Neural cell (in vitro differentiated cells): ENCODE results near the gene HSF5. TPM values are rescaled to one million over a fixed set of nuclear protein-coding genes. Genes with fewer than 3 reads are reported as not detected.
"Not testable (repeated sequence)": the region's sequence is repeated elsewhere in the genome, so short reads cannot be mapped to it uniquely, and the experiment has no call there.

Source experiments
- H2AFZ ChIP-seq: fragments of 200-600, 300-800 bp; sonication (generic), shearing (Covaris generic); 2 replicates; pipeline ENCODE4 v1.6.0; 2014; ENCODE audit warnings: low read depth, mild to moderate bottlenecking, antibody characterized with exemption, low read length, moderate library complexity
- H3F3A ChIP-seq: fragments of 200-600 bp; shearing (Covaris generic); 2 replicates; pipeline ENCODE4 v1.6.1; 2016; ENCODE audit warnings: mild to moderate bottlenecking, moderate library complexity, mixed read lengths, antibody characterized with exemption, low read length; ENCODE audit not compliant: insufficient read depth, poor library complexity, severe bottlenecking
- H3K27ac ChIP-seq: fragments of 200-600, 300-800 bp; sonication (generic), shearing (Covaris generic); 2 replicates; pipeline ENCODE4 v1.5.1; 2014; ENCODE audit warnings: mild to moderate bottlenecking, low read length, moderate library complexity
- H3K27me3 ChIP-seq: fragments of 300-800, 200-600 bp; sonication (generic), shearing (Covaris generic); 2 replicates; pipeline ENCODE4 v1.6.0; 2014; ENCODE audit warnings: mild to moderate bottlenecking, low read depth, low read length, moderate library complexity; ENCODE audit not compliant: insufficient read depth
- H3K36me3 ChIP-seq: fragments of 300-800, 200-600 bp; sonication (generic), shearing (Covaris generic); 2 replicates; pipeline ENCODE4 v1.5.1; 2014; ENCODE audit warnings: mild to moderate bottlenecking, antibody characterized with exemption, low read length, moderate library complexity; ENCODE audit not compliant: insufficient read depth
- H3K4me2 ChIP-seq: fragments of 300-800, 200-600 bp; sonication (generic), shearing (Covaris generic); 2 replicates; pipeline ENCODE4 v1.6.0; 2014; ENCODE audit warnings: mild to moderate bottlenecking, low read length
- H3K4me3 ChIP-seq: fragments of 300-800, 200-600 bp; sonication (generic), shearing (Covaris generic); 2 replicates; pipeline ENCODE4 v1.5.1; 2014; ENCODE audit warnings: mild to moderate bottlenecking, low read length, moderate library complexity
- H3K79me2 ChIP-seq: fragments of 200-600 bp; shearing (Covaris generic); replicated peaks from 2 replicates; pipeline ENCODE4 v1.6.0; 2014; ENCODE audit warnings: mild to moderate bottlenecking, low read length, moderate library complexity; ENCODE audit not compliant: insufficient read depth
- H3K9ac ChIP-seq: fragments of 300-800, 200-600 bp; sonication (generic), shearing (Covaris generic); 2 replicates; pipeline ENCODE4 v1.6.1; 2016; ENCODE audit warnings: mild to moderate bottlenecking, low read length, mixed read lengths
- H3K9me2 ChIP-seq: fragments of 200-600 bp; shearing (Covaris generic); 2 replicates; pipeline ENCODE4 v1.6.1; 2016; ENCODE audit warnings: mild to moderate bottlenecking, low read length, mixed read lengths; ENCODE audit not compliant: insufficient read depth
- H3K9me3 ChIP-seq: fragments of 200-600, 300-800 bp; sonication (generic), shearing (Covaris generic); 2 replicates; pipeline ENCODE4 v1.6.1; 2016; ENCODE audit warnings: mild to moderate bottlenecking, mixed run types, low read length, moderate library complexity, mixed read lengths
- H4K20me1 ChIP-seq: fragments of 200-600 bp; shearing (Covaris generic); 2 replicates; pipeline ENCODE4 v1.6.1; 2016; ENCODE audit warnings: mild to moderate bottlenecking, mixed run types; ENCODE audit not compliant: insufficient read depth
- CTCF ChIP-seq: fragments of 450-650 bp; IDR thresholded peaks from 2 replicates; pipeline ENCODE4 v1.5.1; 2014; ENCODE audit warnings: antibody characterized with exemption, mild to moderate bottlenecking, moderate library complexity; ENCODE audit not compliant: poor library complexity, severe bottlenecking
- EP300 ChIP-seq: fragments of 450-650 bp; conservative IDR thresholded peaks from 2 replicates; pipeline ENCODE4 v1.6.1; 2014; ENCODE audit warnings: antibody characterized with exemption, mild to moderate bottlenecking, moderate library complexity; ENCODE audit not compliant: poor library complexity, severe bottlenecking
- EZH2 ChIP-seq: fragments of 200-600, 300-800 bp; shearing (Covaris generic), sonication (generic); IDR thresholded peaks from 2 replicates; pipeline ENCODE4 v1.6.1; 2014; ENCODE audit warnings: antibody characterized with exemption, low read length, borderline replicate concordance, mild to moderate bottlenecking; ENCODE audit not compliant: insufficient read depth, poor library complexity, severe bottlenecking
- MXI1 ChIP-seq: fragments of 450-650 bp; conservative IDR thresholded peaks from 2 replicates; pipeline ENCODE4 v1.6.1; 2014; ENCODE audit warnings: antibody characterized with exemption, mild to moderate bottlenecking; ENCODE audit not compliant: poor library complexity, severe bottlenecking
- POLR2AphosphoS5 ChIP-seq: IDR thresholded peaks from 2 replicates; pipeline ENCODE4 v1.6.1; 2012
- RAD21 ChIP-seq: fragments of 450-650 bp; conservative IDR thresholded peaks from 2 replicates; pipeline ENCODE4 v1.6.1; 2014; ENCODE audit warnings: antibody characterized with exemption, mild to moderate bottlenecking, moderate library complexity
- REST ChIP-seq: IDR thresholded peaks from 2 replicates; pipeline ENCODE4 v1.6.1; 2012; ENCODE audit warnings: borderline replicate concordance
- SMC3 ChIP-seq: fragments of 450-650 bp; conservative IDR thresholded peaks from 2 replicates; pipeline ENCODE4 v1.6.1; 2014; ENCODE audit warnings: antibody characterized with exemption, mild to moderate bottlenecking, moderate library complexity; ENCODE audit not compliant: poor library complexity
- TAF1 ChIP-seq: IDR thresholded peaks from 2 replicates; pipeline ENCODE4 v1.6.1; 2012; ENCODE audit warnings: low read depth
- polyA plus RNA-seq: library from polyadenylated mRNA; depleted of rRNA; stranded (reverse); fragments of >200 nt; gene quantifications from 2 replicates; pipeline ENCODE4 v1.2.3, GENCODE V29; 2014

HSF5 gene
- polyA plus RNA-seq, 1 donor from 2014 or later, result 0.21 TPM

GRCh38 chr17:58503866-58504265, 15.7 kb upstream of the HSF5 start:
- Histone ChIP-seq H3K27me3 (no peaks in the 10 kb centered on the region), H3K9me3 (no peaks in the 10 kb centered on the region), H2AFZ (no peak overlapping the region), H3K27ac (no peak overlapping the region), H3K4me2 (no peak overlapping the region), H4K20me1 (no peaks in the 10 kb centered on the region), H3K4me3 (no peak overlapping the region), H3K36me3 (peaks cover 4% of the 10 kb centered on the region), H3K9ac (no peak overlapping the region), H3K9me2 (no peaks in the 10 kb centered on the region), H3F3A (no peaks in the 10 kb centered on the region), H3K79me2 (no peaks in the 10 kb centered on the region)
- no peak for TF ChIP-seq CTCF
- TF ChIP-seq SMC3, result no peak

- H3K27ac ChIP-seq, H3K9ac ChIP-seq, H2AFZ ChIP-seq, H3K79me2 ChIP-seq, H3K9me2 ChIP-seq, H3K4me2 ChIP-seq, H3K4me3 ChIP-seq, H3K9me3 ChIP-seq, H3K36me3 ChIP-seq, H3K27me3 ChIP-seq, H4K20me1 ChIP-seq, H3F3A ChIP-seq: not testable (repeated sequence)
Observed at GRCh38 chr17:58503134-58503533, 14.9 kb upstream of the HSF5 start.

- Histone ChIP-seq H3K9ac (no peak overlapping the region), H3K4me2 (no peak overlapping the region), H3K36me3 (peaks cover 15% of the 10 kb centered on the region), H3K9me2 (no peaks in the 10 kb centered on the region), H2AFZ (no peak overlapping the region), H3K9me3 (no peaks in the 10 kb centered on the region), H3K27me3 (no peaks in the 10 kb centered on the region), H3K4me3 (no peak overlapping the region), H3F3A (no peaks in the 10 kb centered on the region), H4K20me1 (no peaks in the 10 kb centered on the region), H3K79me2 (no peaks in the 10 kb centered on the region), H3K27ac (no peak overlapping the region)
- TF ChIP-seq EZH2 (no peak), EP300 (no peak), SMC3 (no peak), POLR2AphosphoS5 (no peak), TAF1 (no peak), REST (no peak), MXI1 (no peak), RAD21 (no peak), CTCF (no peak)
Observed at GRCh38 chr17:58501451-58501850, 13.2 kb upstream of the HSF5 start.
